ENCODE measurements around the gene TRMT44. TPM values are rescaled to one million over a fixed set of nuclear protein-coding genes. Genes with fewer than 3 reads are reported as not detected.
"Not testable (repeated sequence)": the region's sequence is repeated elsewhere in the genome, so short reads cannot be mapped to it uniquely, and the experiment has no call there.

The TRMT44 gene
- total RNA-seq, 1 donor from 2014 or later = 12.4 TPM

DNA sequence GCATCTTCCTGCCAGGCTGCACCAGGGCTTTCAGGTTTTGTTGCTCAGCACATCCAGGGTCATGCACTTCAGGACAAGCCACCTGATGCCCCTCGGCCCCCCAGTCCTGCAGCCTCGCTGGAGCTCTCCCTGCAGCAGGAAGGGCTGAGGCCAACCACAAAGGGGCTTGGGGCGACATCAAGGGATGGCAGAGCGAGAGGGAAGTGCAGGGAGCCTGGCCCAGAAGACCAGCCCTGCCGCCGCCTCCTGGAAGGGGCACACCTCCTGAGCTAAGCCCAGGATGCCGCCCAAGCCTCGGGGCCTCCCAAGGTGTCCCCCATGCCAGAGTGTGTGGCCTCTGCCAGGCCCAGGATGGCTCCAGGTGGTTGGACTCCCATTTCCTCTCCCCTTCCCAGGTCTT lies 37.1 kb downstream of the TRMT44 start:
- no peak overlapping the region for H3K27ac Mint-ChIP-seq (ENCODE audit: unreplicated experiment)
- H3K4me3 Mint-ChIP-seq (ENCODE audit: unreplicated experiment) = no peak overlapping the region
- no peaks in the 10 kb centered on the region for H3K9me3 Mint-ChIP-seq (ENCODE audit: low read depth)
- H3K27me3 Mint-ChIP-seq (ENCODE audit: low read depth) = no peaks in the 10 kb centered on the region
- H3K4me1 Mint-ChIP-seq (ENCODE audit: low read depth) = peaks cover 9% of the 10 kb centered on the region
- DNase-seq (ENCODE audit: low spot score) = no peak
- TF ChIP-seq, protein P1, sequence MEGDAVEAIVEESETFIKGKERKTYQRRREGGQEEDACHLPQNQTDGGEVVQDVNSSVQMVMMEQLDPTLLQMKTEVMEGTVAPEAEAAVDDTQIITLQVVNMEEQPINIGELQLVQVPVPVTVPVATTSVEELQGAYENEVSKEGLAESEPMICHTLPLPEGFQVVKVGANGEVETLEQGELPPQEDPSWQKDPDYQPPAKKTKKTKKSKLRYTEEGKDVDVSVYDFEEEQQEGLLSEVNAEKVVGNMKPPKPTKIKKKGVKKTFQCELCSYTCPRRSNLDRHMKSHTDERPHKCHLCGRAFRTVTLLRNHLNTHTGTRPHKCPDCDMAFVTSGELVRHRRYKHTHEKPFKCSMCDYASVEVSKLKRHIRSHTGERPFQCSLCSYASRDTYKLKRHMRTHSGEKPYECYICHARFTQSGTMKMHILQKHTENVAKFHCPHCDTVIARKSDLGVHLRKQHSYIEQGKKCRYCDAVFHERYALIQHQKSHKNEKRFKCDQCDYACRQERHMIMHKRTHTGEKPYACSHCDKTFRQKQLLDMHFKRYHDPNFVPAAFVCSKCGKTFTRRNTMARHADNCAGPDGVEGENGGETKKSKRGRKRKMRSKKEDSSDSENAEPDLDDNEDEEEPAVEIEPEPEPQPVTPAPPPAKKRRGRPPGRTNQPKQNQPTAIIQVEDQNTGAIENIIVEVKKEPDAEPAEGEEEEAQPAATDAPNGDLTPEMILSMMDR (IDR thresholded peaks at IDR 0.05) = no peak
- H3K36me3 Mint-ChIP-seq (ENCODE audit: low read depth) = peaks cover 11% of the 10 kb centered on the region

DNA sequence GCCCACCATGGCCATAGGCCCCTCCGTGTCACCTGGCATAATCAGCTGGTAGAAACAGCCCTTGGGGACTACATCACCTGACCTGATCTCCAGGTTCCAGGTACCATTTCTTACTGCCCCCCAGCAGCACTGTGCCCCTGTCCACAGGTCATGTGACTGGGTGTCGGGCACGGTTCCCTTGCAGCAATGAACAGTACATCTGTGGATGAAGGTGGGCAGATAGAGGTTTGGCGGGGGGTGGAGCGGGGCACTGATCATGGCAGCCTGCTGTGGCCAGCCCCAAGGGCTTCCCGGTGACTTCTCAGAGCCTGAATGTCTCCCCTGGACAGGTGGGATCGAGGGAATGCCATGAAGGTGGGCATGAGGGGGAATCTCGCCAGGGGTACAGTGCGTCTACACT lies 37.8 kb downstream of the TRMT44 start:
- no peaks in the 10 kb centered on the region for H3K9me3 Mint-ChIP-seq (ENCODE audit: low read depth)
- TF ChIP-seq, protein P1 (IDR thresholded peaks at IDR 0.05) = no peak
- no peak overlapping the region for H3K27ac Mint-ChIP-seq (ENCODE audit: unreplicated experiment)

DNA sequence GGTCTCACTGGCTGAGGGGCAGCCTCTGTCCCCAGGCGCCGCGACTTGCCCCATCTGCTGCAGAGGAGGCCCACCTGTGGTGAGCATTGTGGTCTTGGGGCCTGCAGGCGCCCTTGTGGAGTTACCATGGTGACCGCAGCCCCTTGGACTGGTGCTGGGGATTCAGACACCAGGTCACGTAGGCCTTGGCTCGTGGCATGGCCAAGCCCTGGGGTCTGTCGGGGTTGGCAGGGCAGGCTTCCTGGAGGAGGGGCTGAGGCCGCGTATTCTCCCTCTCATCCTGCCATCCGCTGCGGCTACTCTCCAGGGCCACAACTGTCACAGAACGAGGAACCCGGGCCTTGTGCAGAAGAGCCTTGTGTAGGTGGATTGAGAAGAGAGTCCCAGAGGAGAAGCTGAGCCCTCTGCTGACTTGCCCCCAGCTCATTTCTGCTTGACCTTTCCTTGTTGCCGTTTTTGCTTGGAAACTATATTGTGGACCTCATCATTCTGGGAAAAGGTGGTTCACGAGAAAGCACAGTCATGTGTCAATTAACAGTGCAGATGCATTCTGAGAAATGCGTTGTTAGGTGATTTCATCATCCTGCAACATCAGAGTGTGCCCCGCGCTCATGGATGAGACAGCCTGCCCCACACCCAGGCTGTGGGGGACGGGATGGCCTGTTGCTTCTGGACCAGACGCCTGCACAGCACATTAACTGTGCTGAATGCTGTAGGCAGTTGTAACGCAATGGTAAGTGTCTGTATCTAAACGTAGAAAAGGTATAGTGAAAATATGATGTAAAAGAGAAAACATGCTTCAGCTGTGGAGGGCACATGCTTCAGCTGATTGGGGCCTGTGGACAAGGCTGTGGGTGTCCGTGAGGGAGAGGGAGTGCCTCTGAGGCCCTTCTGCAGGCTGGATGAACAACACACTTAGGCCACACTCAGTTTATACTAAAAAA lies 38.5 kb downstream of the TRMT44 start:
- peak overlapping the region; percentile 45 for H3K27ac Mint-ChIP-seq (ENCODE audit: unreplicated experiment)
- H3K9me3 Mint-ChIP-seq (ENCODE audit: low read depth) = no peaks in the 10 kb centered on the region
- H3K27me3 Mint-ChIP-seq (ENCODE audit: low read depth) = no peaks in the 10 kb centered on the region
- H3K4me1 Mint-ChIP-seq (ENCODE audit: low read depth) = no peaks in the 10 kb centered on the region
- H3K36me3 Mint-ChIP-seq (ENCODE audit: low read depth) = peaks cover 11% of the 10 kb centered on the region
- H3K4me3 Mint-ChIP-seq (ENCODE audit: unreplicated experiment) = no peak overlapping the region
- TF ChIP-seq, protein P1 (IDR thresholded peaks at IDR 0.05) = no peak
- no peak for DNase-seq (ENCODE audit: low spot score)

More for the DNA sequence above, 37.8 kb downstream of the TRMT44 start:
- no peaks in the 10 kb centered on the region for H3K27me3 Mint-ChIP-seq (ENCODE audit: low read depth)
- H3K4me3 Mint-ChIP-seq (ENCODE audit: unreplicated experiment) = no peak overlapping the region
- H3K4me1 Mint-ChIP-seq (ENCODE audit: low read depth) = peaks cover 2% of the 10 kb centered on the region
- H3K36me3 Mint-ChIP-seq (ENCODE audit: low read depth) = peaks cover 11% of the 10 kb centered on the region
- no peak for DNase-seq (ENCODE audit: low spot score)

DNA sequence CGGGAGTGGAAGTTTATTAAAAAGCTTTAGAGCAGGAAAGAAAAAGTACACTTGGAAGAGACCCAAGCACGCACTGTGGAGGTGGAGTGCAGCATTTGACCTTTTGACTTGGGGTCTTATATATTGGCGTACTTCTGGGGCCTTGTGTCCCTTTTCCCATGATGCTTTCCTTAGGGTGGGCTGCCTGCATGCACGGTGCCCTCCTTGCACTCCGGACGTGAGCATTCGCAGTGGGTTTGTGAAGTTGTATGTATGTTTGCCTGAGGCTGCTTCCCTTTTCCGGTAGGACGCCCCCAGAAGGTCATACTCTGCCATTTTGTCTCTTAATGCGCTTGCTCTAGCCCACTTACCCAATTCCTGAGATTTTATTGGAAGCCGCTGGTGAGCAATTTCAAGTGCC lies 39.6 kb downstream of the TRMT44 start:
- DNase-seq (ENCODE audit: low spot score) = no peak
- H3K36me3 Mint-ChIP-seq (ENCODE audit: low read depth) = peaks cover 11% of the 10 kb centered on the region
- H3K27me3 Mint-ChIP-seq (ENCODE audit: low read depth) = no peaks in the 10 kb centered on the region
- no peaks in the 10 kb centered on the region for H3K4me1 Mint-ChIP-seq (ENCODE audit: low read depth)
- H3K4me3 Mint-ChIP-seq (ENCODE audit: unreplicated experiment) = no peak overlapping the region
- TF ChIP-seq, protein P1 (IDR thresholded peaks at IDR 0.05) = no peak
- no peaks in the 10 kb centered on the region for H3K9me3 Mint-ChIP-seq (ENCODE audit: low read depth)
- H3K27ac Mint-ChIP-seq (ENCODE audit: unreplicated experiment) = no peak overlapping the region

DNA sequence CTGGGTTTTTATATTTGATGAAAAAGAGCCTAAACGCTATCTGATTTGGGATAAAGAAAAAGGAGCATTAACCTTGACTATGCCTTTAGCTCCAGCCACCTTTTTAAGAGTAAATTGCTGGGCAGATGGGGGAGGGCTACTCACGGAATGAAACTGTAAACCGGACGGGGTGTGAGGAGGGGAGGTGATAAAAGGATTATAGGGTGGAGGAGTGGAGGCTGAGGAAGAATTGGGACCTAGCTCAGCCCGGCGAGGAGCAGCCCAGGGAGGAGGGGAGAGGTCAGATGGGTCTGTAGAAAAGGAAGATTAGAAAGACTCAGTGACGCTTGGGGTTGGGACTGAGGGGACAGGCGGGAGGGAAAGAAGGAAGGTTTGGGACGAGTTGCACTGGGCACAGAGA lies 46.1 kb downstream of the TRMT44 start:
- not testable (repeated sequence) for H3K4me1 Mint-ChIP-seq (ENCODE audit: low read depth); DNase-seq (ENCODE audit: low spot score); H3K9me3 Mint-ChIP-seq (ENCODE audit: low read depth); H3K27me3 Mint-ChIP-seq (ENCODE audit: low read depth); H3K36me3 Mint-ChIP-seq (ENCODE audit: low read depth); H3K27ac Mint-ChIP-seq (ENCODE audit: unreplicated experiment); H3K4me3 Mint-ChIP-seq (ENCODE audit: unreplicated experiment)

Data from chondrocyte (in vitro differentiated cells).